ENCODE measurements around the gene IQUB.

Gene IQUB

GRCh38 chr7:123505221-123505620 lies 29.2 kb downstream of the IQUB start:
- no peak for TF ChIP-seq CTCF (IDR thresholded peaks at IDR 0.05; ENCODE audit: extremely low read depth, insufficient read depth, missing control alignments)
- DNase-seq (ENCODE audit: low spot score) = no peak
- in situ Hi-C loops (cut with MboI; ENCODE audit: low pct_unique_long_range_greater_than_20kb, low sequenced_read_pairs, unreplicated experiment) = no loop called here

GRCh38 chr7:123502201-123502600 lies 32.2 kb downstream of the IQUB start:
- no peak for TF ChIP-seq CTCF (IDR thresholded peaks at IDR 0.05; ENCODE audit: extremely low read depth, insufficient read depth, missing control alignments)
- DNase-seq (ENCODE audit: low spot score) = no peak
- in situ Hi-C loops (cut with MboI; ENCODE audit: low pct_unique_long_range_greater_than_20kb, low sequenced_read_pairs, unreplicated experiment) = no loop called here

- TF ChIP-seq CTCF (IDR thresholded peaks at IDR 0.05; ENCODE audit: extremely low read depth, insufficient read depth, missing control alignments) = no peak
- in situ Hi-C loops (cut with MboI; ENCODE audit: low pct_unique_long_range_greater_than_20kb, low sequenced_read_pairs, unreplicated experiment) = no loop called here
- DNase-seq (ENCODE audit: low spot score) = no peak
Measured at GRCh38 chr7:123500878-123501489, 33.4 kb downstream of the IQUB start.

- TF ChIP-seq CTCF (IDR thresholded peaks at IDR 0.05; ENCODE audit: extremely low read depth, insufficient read depth, missing control alignments) = no peak
- in situ Hi-C loops (cut with MboI; ENCODE audit: low pct_unique_long_range_greater_than_20kb, low sequenced_read_pairs, unreplicated experiment) = no loop called here
- no peak for DNase-seq (ENCODE audit: low spot score)
Measured at GRCh38 chr7:123499211-123499970, 35.0 kb downstream of the IQUB start.

- no peak for TF ChIP-seq CTCF (IDR thresholded peaks at IDR 0.05; ENCODE audit: extremely low read depth, insufficient read depth, missing control alignments)
- in situ Hi-C loops (cut with MboI; ENCODE audit: low pct_unique_long_range_greater_than_20kb, low sequenced_read_pairs, unreplicated experiment) = no loop called here
- no peak for DNase-seq (ENCODE audit: low spot score)
Measured at GRCh38 chr7:123498601-123499000, 35.8 kb downstream of the IQUB start.

- no peak for TF ChIP-seq CTCF (IDR thresholded peaks at IDR 0.05; ENCODE audit: extremely low read depth, insufficient read depth, missing control alignments)
- no peak for DNase-seq (ENCODE audit: low spot score)
- in situ Hi-C loops (cut with MboI; ENCODE audit: low pct_unique_long_range_greater_than_20kb, low sequenced_read_pairs, unreplicated experiment) = no loop called here
Measured at GRCh38 chr7:123498031-123498430, 36.4 kb downstream of the IQUB start.
